Sciatic nerve (tissue), 2 donors: ENCODE results near the gene FKTN. TPM values are rescaled to one million over a fixed set of nuclear protein-coding genes. Genes with fewer than 3 reads are reported as not detected.

ENCODE experiments used
- ATAC-seq: fragments of 200-7000 bp; cut with Tn5 transposase; one replicate; pipeline ENCODE4 v1.9.1; 2020; ENCODE audit warnings: mild to moderate bottlenecking, moderate library complexity
- DNase-seq: peaks from one replicate; pipeline ENCODE4 v3.0.0-alpha.2; 2020; ENCODE audit warnings: low spot score
- intact Hi-C: fragments of 100-400 bp; cut with DNase I; formaldehyde crosslinking; loops from one replicate; pipeline ENCODE4 v1.14.2; 2022
- total RNA-seq: library from RNA; stranded (reverse); fragmentation: NEBNext Ultra II Directional; extraction: Animal tissue kit (Norgen Biotek cat#: 25700); gene quantifications from one replicate; pipeline ENCODE4 v1.2.1, GENCODE V29; 2021
- donor health status: DM: no; HTN: no; CAD: no.
- donor health status: DM: no; HTN: no; CAD: no.

FKTN gene
- total RNA-seq, 1 donor from 2014 or later, result 22.1 TPM

- intact Hi-C loops, result no loop called here
- ATAC-seq (no peak), DNase-seq (no peak)
Measured at GRCh38 chr9:105621001-105621400, 63.1 kb downstream of the FKTN start.

GRCh38 chr9:105625088-105625487, 67.2 kb downstream of the FKTN start:
- ATAC-seq (no peak), DNase-seq (no peak)
- intact Hi-C loops, result no loop called here

- intact Hi-C loops, result no loop called here
- DNase-seq (no peak), ATAC-seq (no peak)
Measured at GRCh38 chr9:105632807-105633206, 74.9 kb downstream of the FKTN start.

DNA sequence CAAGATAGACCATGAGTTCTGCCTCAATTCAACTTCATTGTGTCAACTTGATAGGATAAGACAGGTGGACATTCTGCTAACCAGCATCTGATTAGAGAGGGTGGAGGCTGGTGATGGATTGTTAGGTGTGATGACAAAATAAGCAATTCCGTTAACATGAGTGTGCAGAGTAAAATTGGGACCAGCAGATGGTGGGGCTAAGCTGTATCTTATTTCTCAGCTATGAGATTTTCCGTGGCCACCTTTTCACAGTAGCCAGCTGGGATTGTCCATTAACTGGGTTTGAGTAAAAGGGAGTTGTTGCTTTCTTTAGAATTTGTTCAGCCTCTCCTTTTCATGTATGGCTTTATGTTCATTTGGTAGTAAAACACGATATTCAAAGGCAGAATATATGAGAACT, 75.5 kb downstream of the FKTN start:
- DNase-seq (no peak), ATAC-seq (no peak)
- intact Hi-C loops, result no loop called here

DNA sequence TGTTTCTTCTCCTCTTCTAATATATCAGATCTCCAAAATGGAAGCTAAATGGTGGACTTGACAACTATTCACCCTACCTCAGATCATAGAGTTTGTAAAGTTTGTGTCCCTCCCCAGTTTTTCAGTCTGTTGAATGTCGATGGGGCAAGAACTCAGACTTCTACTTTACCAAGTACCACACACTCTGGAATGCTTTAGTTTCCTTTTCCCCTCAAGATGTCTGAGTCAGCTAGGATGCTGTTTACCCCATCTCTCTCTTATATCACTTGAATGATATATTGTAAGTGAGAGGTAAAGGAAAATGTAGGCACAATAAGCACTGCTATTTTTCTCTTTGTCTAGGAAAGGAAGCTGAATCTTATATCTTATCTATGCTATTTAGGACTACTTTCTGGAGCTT, 78.4 kb downstream of the FKTN start:
- no peak for DNase-seq
- no peak for ATAC-seq

DNA sequence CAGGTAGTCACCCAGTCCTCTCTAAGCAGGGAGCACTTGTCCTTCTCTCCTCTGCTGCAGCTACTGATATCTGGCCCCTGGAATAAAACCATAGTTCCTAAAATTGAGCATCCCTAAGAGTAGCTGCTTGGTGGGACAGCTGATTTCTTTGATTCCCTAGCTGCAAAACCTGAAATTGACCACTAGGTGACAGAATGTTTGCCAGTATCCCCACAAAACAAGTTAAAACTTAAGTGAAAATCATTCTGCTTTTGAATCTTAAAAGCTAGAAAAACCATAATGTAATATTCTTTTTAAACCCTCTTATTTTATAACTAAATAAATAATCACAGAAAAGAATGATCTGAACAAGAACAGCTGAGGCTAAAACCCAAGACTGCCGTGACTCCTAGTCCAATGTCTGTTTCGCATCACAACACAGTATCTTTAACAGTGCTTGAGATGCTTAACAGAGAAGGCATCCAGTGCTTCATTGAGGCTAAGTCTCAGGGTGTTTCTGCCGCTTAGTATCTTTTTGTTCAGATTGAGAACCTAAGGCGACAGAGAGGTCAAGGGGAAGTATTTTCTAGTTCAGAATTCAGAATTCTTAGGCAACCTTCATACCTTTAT, 80.0 kb downstream of the FKTN start:
- no peak for ATAC-seq
- intact Hi-C loops, result no loop called here
- no peak for DNase-seq

More for the DNA sequence above, 78.4 kb downstream of the FKTN start:
- intact Hi-C loops, result no loop called here

DNA sequence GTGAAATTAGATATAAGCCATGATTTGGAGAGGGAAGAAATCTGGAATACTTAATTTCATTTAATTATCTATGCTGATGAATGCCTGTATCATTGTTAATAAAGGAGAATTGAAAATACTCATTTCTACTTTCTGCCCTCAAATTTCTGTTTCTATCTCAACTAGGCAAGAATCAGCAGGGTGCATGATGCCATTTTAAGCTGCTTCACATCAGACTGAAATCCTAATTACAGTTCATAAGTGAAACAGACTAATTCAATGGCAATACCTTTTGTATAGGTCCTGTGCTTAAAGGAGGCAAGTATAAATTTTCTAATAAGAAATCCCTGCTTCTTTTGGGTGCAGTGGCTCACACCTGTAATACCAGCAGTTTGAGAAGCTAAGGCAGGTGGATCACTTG, 82.0 kb downstream of the FKTN start:
- intact Hi-C loops, result no loop called here
- DNase-seq (no peak), ATAC-seq (no peak)

GRCh38 chr9:105643795-105644194, 85.9 kb downstream of the FKTN start:
- intact Hi-C loops, result no loop called here
- no peak for DNase-seq
- ATAC-seq, result no peak

DNA sequence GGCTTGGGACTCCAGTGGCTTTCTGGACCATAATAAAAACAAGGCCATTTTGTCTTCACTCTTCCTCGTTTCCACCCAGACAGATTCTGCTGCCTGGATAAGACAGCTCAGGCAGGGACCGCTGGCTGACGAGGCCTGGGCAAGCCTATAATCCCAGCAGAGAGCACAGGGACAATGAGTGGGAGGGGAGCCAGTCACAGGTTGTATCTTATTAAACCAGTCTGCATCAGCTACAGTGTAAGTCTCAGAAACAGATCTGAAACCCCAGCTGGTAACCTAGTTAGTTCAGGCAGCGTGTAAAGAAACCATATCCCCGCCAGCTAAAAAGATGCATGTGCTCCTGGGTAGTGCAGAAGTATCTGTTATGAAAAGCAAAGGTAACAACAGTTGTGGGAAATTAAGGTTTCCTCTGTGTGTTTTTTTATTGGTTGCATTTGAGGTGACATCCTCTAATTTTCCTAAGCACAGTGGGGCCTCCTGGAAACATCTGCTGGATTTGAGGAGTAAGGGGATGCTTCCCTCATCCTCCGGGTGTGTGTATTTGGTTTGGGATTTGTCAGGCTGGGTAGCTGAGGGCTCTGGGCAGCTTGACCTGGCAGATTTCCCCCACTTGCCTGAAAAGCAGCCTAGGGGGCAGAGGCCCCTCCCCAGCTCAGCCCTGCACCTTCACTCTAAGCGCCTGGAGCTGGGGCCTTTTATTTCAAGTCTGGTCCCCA, 89.1 kb downstream of the FKTN start:
- intact Hi-C loops, result no loop called here
- no peak for ATAC-seq
- no peak for DNase-seq

DNA sequence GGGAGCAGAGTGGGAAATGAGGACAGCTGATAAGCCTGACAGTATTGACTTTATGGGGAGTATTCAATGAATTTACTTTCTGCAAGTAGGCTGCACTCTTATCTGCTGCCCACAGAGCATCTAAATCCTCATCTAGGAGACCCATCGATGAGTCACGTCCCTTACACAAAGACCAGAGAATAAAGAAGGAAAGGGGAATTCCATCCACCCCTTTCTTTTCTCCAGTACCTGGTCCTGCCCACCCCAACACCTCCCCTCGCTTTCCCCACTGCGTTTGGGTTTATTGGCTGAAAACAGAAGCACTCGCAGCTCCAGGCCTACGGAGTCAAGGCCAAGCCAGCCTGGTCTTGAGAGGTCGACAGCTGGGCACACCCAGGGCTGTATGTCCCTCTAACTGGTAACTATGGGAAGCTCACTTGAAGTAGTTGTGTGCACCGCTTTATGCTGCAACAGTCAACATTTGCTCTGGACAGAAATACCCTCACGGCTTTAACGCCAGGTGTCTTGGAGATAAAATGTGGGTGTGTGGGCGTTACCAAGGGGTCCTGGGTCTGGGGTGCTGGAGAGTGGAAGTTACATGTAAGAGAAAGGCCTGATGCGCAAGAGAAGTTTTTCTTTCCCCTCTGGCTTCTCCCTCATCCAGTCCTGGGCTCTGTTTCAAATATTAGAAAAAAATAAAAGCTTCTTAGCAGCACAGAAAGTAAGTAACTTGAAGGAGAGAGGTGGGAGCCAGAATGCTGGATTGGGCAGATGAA, 89.8 kb downstream of the FKTN start:
- DNase-seq, result no peak
- no peak for ATAC-seq
- intact Hi-C loops, result no loop called here

DNA sequence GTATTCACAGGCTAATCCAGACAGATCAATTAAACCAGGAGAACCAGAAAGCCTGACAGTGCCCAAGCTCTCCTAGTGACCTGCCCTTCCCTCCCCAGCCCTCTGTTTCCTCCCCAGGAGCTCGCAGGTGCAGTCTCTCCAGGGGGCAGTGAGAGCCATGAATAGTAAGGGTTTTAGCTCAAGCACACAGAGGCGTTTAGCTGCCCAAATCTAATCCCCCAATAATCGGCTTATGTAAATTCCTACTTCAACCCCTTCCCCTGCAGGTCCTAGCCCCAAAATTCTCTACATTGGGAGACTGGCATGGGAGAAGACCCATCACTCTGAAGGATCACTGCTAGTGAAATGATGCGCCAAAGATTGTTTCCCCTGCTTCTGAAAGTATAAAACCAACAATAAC, 93.9 kb downstream of the FKTN start:
- intact Hi-C loops, result no loop called here
- ATAC-seq (no peak), DNase-seq (no peak)

DNA sequence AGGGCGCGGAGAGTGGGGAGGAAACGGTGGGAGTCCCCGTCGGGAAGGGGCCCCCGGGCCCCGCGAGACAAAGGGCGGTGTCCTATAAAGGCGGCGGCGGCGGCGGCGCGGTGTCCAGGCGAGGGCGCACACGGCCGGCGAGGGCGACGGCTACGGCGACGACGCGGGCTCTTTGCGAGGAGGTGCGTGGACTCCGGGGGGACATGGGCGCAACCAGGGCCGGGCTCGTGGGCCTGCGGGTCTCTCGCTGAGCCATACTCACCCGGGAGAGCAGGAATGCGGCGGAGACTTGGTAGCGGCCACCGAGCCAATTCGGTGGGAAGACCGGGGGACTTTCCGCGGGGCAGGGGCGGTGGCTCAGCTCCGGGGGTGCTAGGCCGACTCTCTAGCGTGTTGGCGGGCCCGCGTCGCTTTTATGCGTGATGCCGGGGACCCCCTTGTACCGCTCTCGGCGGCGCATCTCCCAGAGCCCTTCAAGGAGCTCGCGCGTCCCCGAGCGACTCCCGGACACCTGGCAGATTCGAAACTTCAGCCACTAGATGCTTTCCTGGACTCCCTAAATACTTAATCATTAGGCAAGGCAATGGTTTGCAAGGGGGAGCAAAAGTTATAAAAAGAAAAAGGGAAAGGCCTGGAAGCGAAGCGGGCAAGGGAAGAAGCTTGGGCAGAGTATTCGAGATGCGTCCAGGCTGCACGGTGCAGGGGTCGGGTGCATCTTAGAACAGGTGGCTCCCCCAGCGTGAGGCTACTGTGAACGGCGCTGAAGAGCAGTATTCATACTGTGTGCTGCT, 98.4 kb downstream of the FKTN start:
- intact Hi-C loops, result no loop called here
- ATAC-seq, result peak; percentile 62
- DNase-seq, result no peak

- ATAC-seq (no peak), DNase-seq (no peak)
- intact Hi-C loops, result no loop called here
Measured at GRCh38 chr9:105658351-105658750, 100.4 kb downstream of the FKTN start.

DNA sequence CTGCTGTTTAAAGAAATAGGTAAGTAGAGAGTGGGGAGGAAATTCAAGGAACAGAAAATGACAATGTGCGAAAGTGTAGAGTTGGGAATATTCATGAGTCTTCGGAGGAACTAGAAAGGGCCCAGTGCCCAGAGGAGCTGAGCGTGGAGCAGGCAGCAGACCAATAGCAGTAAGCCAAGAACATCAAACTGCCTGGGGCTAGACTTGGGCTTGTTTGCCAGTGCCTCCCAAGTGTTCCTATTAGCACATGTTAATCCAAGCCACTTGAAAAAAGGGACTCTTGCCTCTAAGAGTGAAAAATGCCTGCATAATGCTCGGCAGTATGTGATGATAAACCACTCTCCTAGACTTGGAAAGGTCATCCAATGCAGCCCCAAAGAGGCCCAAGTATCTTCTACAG, 103.1 kb downstream of the FKTN start:
- no peak for DNase-seq
- intact Hi-C loops, result no loop called here
- no peak for ATAC-seq

- DNase-seq, result no peak
- intact Hi-C loops, result no loop called here
- no peak for ATAC-seq
Measured at GRCh38 chr9:105662184-105663104, 104.5 kb downstream of the FKTN start, which contains the start of gene TAL2. TAL2 (plus strand) TSS chr9:105662457; CDS start chr9:105662497, 40 bp downstream.

DNA sequence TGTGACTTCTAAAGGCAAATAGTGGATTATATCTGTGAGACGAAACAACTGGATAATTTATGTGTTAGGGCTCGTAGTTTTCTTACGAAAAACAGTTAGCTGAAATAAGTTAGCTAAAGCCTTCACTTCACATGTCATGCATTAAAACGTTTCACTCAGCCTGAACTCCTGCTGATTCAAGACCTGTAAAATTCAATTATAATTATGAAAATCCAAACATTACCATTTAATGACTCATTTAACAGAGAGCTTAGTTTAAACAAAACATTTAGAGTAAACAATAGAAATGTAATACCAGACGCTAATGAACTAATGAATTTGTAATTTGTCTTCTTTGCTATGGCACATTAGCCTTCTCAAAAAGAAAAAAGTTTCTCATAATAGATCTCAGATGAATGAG, 106.0 kb downstream of the FKTN start:
- intact Hi-C loops, result no loop called here
- DNase-seq (no peak), ATAC-seq (no peak)

- intact Hi-C loops, result no loop called here
- no peak for DNase-seq
- ATAC-seq, result no peak
Measured at GRCh38 chr9:105667867-105668266, 109.9 kb downstream of the FKTN start.

DNA sequence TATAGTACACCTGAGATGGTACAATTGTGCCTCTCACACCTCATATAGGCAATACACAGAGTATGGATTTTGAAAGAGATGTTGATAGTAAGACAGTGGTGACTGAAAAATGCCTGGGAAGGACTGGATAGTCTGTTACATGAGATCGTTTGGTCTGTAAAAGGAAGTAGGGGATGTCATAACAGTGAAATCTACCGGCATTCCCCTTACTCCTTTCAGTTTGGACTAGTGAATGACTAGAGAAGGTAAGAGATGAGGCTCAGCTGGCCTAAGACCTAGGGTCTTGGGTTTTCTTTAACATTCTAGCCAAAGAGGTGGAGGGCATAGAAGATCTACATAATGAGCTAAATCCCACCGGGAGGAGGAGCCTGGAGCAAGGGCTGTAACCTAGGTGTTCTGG, 112.4 kb downstream of the FKTN start:
- no peak for ATAC-seq
- intact Hi-C loops, result no loop called here

More for the DNA sequence above, 112.4 kb downstream of the FKTN start:
- no peak for DNase-seq
